Measurements from ENCODE around the gene RPS6KB2.

Gene RPS6KB2

DNA sequence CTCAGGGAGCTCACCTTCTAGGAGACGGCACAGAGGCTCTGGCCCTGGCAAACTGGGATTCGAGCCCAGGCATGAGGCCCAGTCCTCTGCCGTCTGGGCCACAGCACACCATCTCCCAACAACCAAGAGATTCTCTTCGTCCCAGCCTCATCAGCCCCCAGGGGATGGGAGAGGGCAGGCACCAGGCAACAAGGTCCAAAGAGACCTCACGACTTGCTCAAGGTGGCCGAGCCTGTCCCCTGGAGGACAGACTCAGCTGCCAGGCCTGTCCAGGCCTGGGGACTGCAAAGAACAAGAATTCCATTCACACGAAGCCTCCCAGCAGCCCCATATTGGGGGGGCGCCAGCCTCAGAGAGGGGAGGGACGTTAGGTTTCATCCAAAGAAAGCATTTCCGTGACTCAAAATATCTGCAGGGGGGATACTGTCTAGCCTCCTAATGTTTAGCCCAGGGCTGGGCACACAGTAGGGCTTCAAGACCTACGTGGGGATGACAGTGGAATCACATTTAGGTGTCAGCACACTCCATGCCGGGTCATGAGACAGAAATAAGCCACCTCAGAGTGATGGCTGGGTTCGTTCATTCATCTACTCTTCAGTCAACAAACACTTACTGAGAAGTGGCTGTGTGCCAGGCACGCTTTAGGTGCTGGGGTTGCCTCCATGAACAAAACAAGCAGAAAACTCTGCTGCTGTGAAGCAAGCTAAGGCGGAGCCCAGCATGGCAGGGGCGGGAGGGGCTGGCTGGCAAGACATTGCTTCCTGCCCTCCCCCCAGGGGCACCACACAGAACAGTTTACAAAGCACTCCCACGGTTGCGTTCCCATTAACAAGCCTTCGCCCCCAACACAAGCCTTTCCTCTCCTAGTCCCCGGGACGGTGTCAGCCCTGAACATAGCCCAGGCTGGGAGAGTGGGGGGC, 11.6 kb upstream of the RPS6KB2 start:
- TF ChIP-seq LEF1 (IDR thresholded peaks at IDR 0.05; ENCODE audit: borderline replicate concordance) (no peak), FOXK2 (IDR thresholded peaks at IDR 0.05) (no peak), NFRKB (IDR thresholded peaks at IDR 0.05) (no peak), FOXM1 (IDR thresholded peaks at IDR 0.05; ENCODE audit: borderline replicate concordance) (no peak), BHLHE40 (IDR thresholded peaks at IDR 0.05; ENCODE audit: borderline replicate concordance) (no peak), HDGF (IDR thresholded peaks at IDR 0.05; ENCODE audit: borderline replicate concordance) (no peak), SUZ12 (IDR thresholded peaks at IDR 0.05) (no peak), TARDBP (IDR thresholded peaks at IDR 0.05) (no peak), ARNT (IDR thresholded peaks at IDR 0.05) (no peak), CTBP1 (IDR thresholded peaks at IDR 0.05; ENCODE audit: borderline replicate concordance) (no peak), FOXA1 (IDR thresholded peaks at IDR 0.05) (no peak), ELF4 (IDR thresholded peaks at IDR 0.05) (no peak), SP1 (IDR thresholded peaks at IDR 0.05) (no peak), L3MBTL2 (conservative IDR thresholded peaks at IDR 0.05) (no peak)
- TF ChIP-seq, protein P1, sequence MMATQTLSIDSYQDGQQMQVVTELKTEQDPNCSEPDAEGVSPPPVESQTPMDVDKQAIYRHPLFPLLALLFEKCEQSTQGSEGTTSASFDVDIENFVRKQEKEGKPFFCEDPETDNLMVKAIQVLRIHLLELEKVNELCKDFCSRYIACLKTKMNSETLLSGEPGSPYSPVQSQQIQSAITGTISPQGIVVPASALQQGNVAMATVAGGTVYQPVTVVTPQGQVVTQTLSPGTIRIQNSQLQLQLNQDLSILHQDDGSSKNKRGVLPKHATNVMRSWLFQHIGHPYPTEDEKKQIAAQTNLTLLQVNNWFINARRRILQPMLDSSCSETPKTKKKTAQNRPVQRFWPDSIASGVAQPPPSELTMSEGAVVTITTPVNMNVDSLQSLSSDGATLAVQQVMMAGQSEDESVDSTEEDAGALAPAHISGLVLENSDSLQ (IDR thresholded peaks at IDR 0.05), result no peak
- ChIA-PET POLR2A (interaction anchor here (1.1 to 4.8 kb wide), 2 partner anchors 15 to 51 kb away, joined by 4 to 42 read pairs; partner anchors contain the start of gene PPP1CA), CTCF (no interaction called here)
- no peak for DNase-seq (ENCODE audit: extremely low spot score)

DNA sequence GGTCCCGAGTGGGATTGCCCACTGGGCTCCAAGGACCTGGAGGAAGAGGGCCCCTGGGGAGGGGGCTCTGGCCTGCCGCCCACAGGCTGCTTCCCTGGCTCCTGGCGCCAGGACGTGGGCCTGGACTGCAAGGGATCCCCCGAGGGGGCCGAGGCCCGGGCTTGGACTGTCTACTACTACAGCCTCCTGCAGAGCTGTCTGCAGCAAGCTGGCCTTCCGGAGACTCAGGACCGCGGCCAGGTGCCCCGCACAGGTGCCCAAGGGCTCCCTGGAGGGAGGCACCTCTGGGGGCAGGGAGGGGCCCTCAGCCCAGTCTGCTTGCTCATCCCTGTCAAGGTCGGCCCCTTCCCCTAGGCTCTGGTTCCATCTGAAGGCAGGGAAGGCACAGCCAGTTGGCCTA, 10.9 kb upstream of the RPS6KB2 start:
- ChIA-PET CTCF (no interaction called here), POLR2A (interaction anchor here (1.1 to 4.8 kb wide), 4 partner anchors 11 to 51 kb away, joined by 4 to 42 read pairs (median 8); partner anchors contain the start of genes PPP1CA and RPS6KB2)
- TF ChIP-seq NFRKB (IDR thresholded peaks at IDR 0.05) (no peak), ARNT (IDR thresholded peaks at IDR 0.05) (no peak), L3MBTL2 (conservative IDR thresholded peaks at IDR 0.05) (no peak), SP1 (IDR thresholded peaks at IDR 0.05) (no peak), HDGF (IDR thresholded peaks at IDR 0.05; ENCODE audit: borderline replicate concordance) (no peak), ZNF384 (IDR thresholded peaks at IDR 0.05) (no peak), FOXM1 (IDR thresholded peaks at IDR 0.05; ENCODE audit: borderline replicate concordance) (no peak), SUZ12 (IDR thresholded peaks at IDR 0.05) (no peak), BHLHE40 (IDR thresholded peaks at IDR 0.05; ENCODE audit: borderline replicate concordance) (no peak), ELF4 (IDR thresholded peaks at IDR 0.05) (no peak)
- TF ChIP-seq, protein P1 (IDR thresholded peaks at IDR 0.05), result no peak
- no peak for DNase-seq (ENCODE audit: extremely low spot score)

DNA sequence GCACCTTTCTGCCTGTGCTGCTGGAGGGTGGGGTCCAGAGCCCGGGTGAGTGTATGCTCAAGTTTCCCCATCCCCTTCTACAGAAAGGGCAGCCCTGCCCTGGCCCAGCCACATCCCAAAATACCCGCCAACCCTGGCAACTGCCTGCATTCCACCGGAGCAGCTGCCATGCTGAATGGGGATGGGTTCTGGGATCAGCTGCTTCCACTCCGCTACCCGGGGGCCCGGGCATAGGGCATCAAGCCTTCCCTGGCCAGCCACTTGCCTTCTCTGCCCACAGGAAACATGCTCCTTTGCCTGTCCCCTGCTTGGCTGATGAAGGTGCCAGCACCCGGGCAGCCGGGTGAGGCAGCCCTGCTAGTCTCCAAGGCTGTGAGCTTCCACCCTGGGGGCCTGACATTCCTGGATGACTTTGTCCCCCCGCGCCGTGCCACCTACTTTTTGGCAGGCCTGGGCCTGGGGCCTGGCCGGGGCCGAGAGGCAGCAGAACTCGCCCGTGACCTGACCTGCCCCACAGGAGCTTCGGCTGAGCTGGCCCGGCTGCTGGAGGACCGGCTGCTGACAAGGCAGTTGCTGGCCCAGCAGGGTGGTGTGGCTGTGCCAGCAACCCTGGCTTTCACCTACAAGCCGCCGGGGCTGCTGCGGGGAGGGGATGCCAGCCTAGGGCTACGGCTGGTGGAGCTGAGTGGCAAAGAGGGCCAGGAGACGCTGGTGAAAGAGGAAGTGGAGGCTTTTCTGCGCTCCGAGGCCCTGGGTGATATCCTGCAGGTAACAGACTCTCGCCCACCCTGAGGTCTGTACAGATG, 9.6 kb upstream of the RPS6KB2 start:
- CTCF ChIA-PET, result interaction anchor here (0.6 kb wide), 1 partner anchor 31 kb away, joined by 3 read pairs; no protein-coding TSS in a partner anchor
- no peak for DNase-seq (ENCODE audit: extremely low spot score)
- TF ChIP-seq SUZ12 (IDR thresholded peaks at IDR 0.05) (no peak), L3MBTL2 (conservative IDR thresholded peaks at IDR 0.05) (no peak), CTBP1 (IDR thresholded peaks at IDR 0.05; ENCODE audit: borderline replicate concordance) (no peak), TARDBP (IDR thresholded peaks at IDR 0.05) (no peak), ELF4 (IDR thresholded peaks at IDR 0.05) (no peak), SP1 (IDR thresholded peaks at IDR 0.05) (no peak), BHLHE40 (IDR thresholded peaks at IDR 0.05; ENCODE audit: borderline replicate concordance) (no peak), FOXK2 (IDR thresholded peaks at IDR 0.05) (no peak)
- POLR2A ChIA-PET, result interaction anchor here (1.2 to 4.8 kb wide), 5 partner anchors 10 to 49 kb away, joined by 4 to 42 read pairs (median 11); partner anchors contain the start of genes PPP1CA, RPS6KB2 and TMEM134

DNA sequence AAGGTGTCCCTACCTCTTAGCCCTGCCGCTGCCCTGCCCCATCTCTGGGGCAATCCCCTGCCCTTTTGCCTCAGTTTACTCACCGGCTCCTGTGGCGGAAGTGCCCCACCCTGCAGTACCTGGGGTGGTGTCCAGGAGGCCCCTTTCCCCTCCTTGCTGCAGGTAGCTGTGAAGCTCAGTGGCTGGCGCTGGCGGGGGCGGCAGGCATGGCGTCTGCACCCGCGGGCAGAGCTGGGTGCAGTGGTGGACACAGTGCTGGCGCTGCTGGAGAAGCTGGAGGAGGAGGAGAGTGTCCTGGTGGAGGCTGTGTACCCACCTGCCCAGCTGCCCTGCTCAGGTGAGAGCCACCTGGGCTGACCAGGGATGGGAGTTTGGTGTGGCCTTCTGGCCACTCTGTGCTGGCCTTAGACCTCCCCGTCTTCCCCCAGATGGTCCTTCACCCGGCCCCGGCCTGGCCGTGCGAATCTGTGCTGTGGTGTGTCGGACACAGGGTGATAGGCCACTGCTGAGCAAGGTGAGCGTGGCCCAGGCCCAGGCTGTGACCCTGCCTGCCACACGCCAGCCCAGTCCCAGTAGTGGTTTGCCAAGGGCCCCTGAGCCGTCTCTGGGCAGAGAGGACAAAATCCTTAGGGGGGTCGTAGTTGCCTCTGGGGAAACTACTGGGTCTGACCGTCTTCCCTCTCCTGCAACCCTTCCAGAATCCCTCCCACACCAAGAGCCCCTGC, 8.8 kb upstream of the RPS6KB2 start:
- no peak for TF ChIP-seq FOXM1 (IDR thresholded peaks at IDR 0.05; ENCODE audit: borderline replicate concordance)
- no peak for TF ChIP-seq ARNT (IDR thresholded peaks at IDR 0.05)
- no peak for TF ChIP-seq NFRKB (IDR thresholded peaks at IDR 0.05)
- TF ChIP-seq CTBP1 (IDR thresholded peaks at IDR 0.05; ENCODE audit: borderline replicate concordance), result no peak
- TF ChIP-seq ELF4 (IDR thresholded peaks at IDR 0.05), result no peak
- TF ChIP-seq HDGF (IDR thresholded peaks at IDR 0.05; ENCODE audit: borderline replicate concordance), result no peak
- TF ChIP-seq FOXK2 (IDR thresholded peaks at IDR 0.05), result no peak
- TF ChIP-seq BHLHE40 (IDR thresholded peaks at IDR 0.05; ENCODE audit: borderline replicate concordance), result no peak
- TF ChIP-seq, protein P1 (IDR thresholded peaks at IDR 0.05), result no peak
- no peak for TF ChIP-seq ZNF384 (IDR thresholded peaks at IDR 0.05)
- TF ChIP-seq L3MBTL2 (conservative IDR thresholded peaks at IDR 0.05), result no peak
- no peak for TF ChIP-seq FOXA1 (IDR thresholded peaks at IDR 0.05)
- no peak for TF ChIP-seq SUZ12 (IDR thresholded peaks at IDR 0.05)
- no peak for TF ChIP-seq TARDBP (IDR thresholded peaks at IDR 0.05)
- no peak for TF ChIP-seq SP1 (IDR thresholded peaks at IDR 0.05)
- ChIA-PET CTCF (interaction anchor here (1.1 kb wide), 1 partner anchor 87 kb away, joined by 3 read pairs; no protein-coding TSS in a partner anchor), POLR2A (interaction anchor here (1.0 to 4.8 kb wide), 8 partner anchors 8 to 63 kb away, joined by 3 to 42 read pairs (median 8); partner anchors contain the start of genes AIP, PPP1CA, RAD9A and RPS6KB2)
- DNase-seq (ENCODE audit: extremely low spot score), result no peak
